Pancreas (tissue), 10 donors: ENCODE measurements around the gene FADD. TPM values are rescaled to one million over a fixed set of nuclear protein-coding genes. Genes with fewer than 3 reads are reported as not detected.

Experiments
- ATAC-seq, 4 donors: fragments of 200-7000 bp; cut with Tn5 transposase; one replicate each; pipeline versions ENCODE4 v1.8.0 to v1.9.1; 2020; ENCODE audit warnings: mild to moderate bottlenecking in 4 of 4, moderate library complexity in 4 of 4
- DNase-seq, 6 donors: peaks; one replicate each; pipeline ENCODE4 v3.0.0-alpha.2; 2020
- FAIRE-seq: peaks from 2 replicates; lab custom pipeline; 2012; peaks lifted over from hg19 to GRCh38; lab: Jason Lieb, UNC
- H3K27ac ChIP-seq, 4 donors: fragments of 200-600 bp; sonication (generic); 1 replicate in 3 of 4; 2 replicates in 1 of 4; pipeline versions ENCODE4 v1.5.0 to v1.8.0; 2020
- H3K27me3 ChIP-seq, 4 donors: fragments of 200-600 bp; one replicate each; pipeline ENCODE4 v1.8.0; 2021
- H3K36me3 ChIP-seq, 3 donors: fragments of 200-600 bp; sonication (generic) in 1 of 3; one replicate each; pipeline versions ENCODE4 v1.5.0 to v1.8.0; 2020 to 2021
- H3K4me1 ChIP-seq, 3 donors: fragments of 200-600 bp; one replicate each; pipeline ENCODE4 v1.8.0; 2021
- H3K4me3 ChIP-seq, 4 donors: fragments of 200-600 bp; sonication (generic) in 2 of 4; one replicate each; pipeline versions ENCODE4 v1.5.0 to v1.8.0; 2020 to 2021
- H3K9me3 ChIP-seq, 4 donors: fragments of 200-600 bp; one replicate each; pipeline ENCODE4 v1.8.0; 2021
- CTCF ChIP-seq, 4 donors: fragments of 200-600 bp; sonication (generic) in 3 of 4; IDR thresholded peaks; one replicate each; pipeline versions ENCODE4 v1.5.0 to v1.8.0; 2021; ENCODE audit warnings: antibody characterized with exemption in 4 of 4
- WGBS, 2 donors: extraction: QIAGEN DNeasy Blood & Tissue Kit; methylation state at CpG; one replicate each; pipeline ENCODE4 v1.1.7; 2013; 5-methylcytosine and 5-hydroxymethylcytosine counted together
- intact Hi-C, 3 donors: fragments of 100-400 bp; cut with DNase I; formaldehyde crosslinking; loops; one replicate each; pipeline versions ENCODE4 v1.11.1 to v1.14.2; 2022
- polyA plus RNA-seq, 2 donors: library from polyadenylated mRNA; stranded (reverse); fragments of 200-250 nt; gene quantifications; one replicate each; pipeline ENCODE4 v1.2.3, GENCODE V29; 2013
- total RNA-seq, 6 donors: library from RNA; stranded (reverse); fragmentation: NEBNext Ultra II Directional in 4 of 6; extraction: Animal tissue kit (Norgen Biotek cat#: 25700) in 4 of 6; gene quantifications; one replicate each; pipeline versions ENCODE4 v1.2.1 to v1.2.4, GENCODE V29; 2021 to 2023
- donor health status: healthy with polysubstance abuse.
- donor health status: DM: no; HTN: no; CAD: no; lungs with moderate emphysema.
- donor health status: DM: no; HTN: no; CAD: no.
- donor health status: control.
- donor health status: control.
- donor health status: Bipolar disorder and iron deficiency.
- donor health status: DM: yes; HTN: yes; CAD: no.
- donor health status: DM: no; HTN: no; CAD: no.
- donor health status: DM: no; HTN: no; CAD: no.
- donor health status: DM: yes; HTN: yes; CAD: no.

FADD gene
- total and polyA plus RNA-seq, 8 donors: 5.1 to 11.6 (median 7.6) TPM

DNA sequence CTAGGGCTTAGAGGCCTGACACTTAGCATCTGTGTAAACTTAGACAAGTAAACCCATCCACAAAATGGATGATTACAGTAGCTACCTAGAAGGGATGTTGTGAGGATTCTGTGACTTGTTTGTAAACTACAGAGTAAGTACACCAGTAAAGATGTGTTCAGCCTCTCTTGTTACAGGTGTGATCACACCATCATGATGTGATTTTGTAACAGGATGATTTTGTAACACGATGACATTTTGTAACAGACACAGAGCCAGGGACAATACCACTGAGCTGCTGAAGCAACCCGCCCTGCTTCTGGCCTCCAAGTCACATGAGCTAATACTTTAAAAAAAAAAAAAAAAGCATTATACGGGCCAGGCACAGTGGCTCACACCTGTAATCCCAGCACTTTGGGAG lies 17.0 kb downstream of the FADD start:
- DNase-seq (no peak), FAIRE-seq (no peak), ATAC-seq (no peak)
- 70 to 75% methylated on average over 3 of the region's 3 CpGs for WGBS, 2 donors
- H3K36me3 ChIP-seq: no peaks in the 10 kb centered on the region
- no peaks in the 10 kb centered on the region for H3K27me3 ChIP-seq
- no peak overlapping the region for H3K4me3 ChIP-seq
- H3K4me1 ChIP-seq: no peaks in the 10 kb centered on the region
- H3K9me3 ChIP-seq: no peaks in the 10 kb centered on the region
- no peak for TF ChIP-seq CTCF (IDR thresholded peaks at IDR 0.05)
- intact Hi-C loops: no loop called here
- no peak overlapping the region for H3K27ac ChIP-seq

- no peak for TF ChIP-seq CTCF (IDR thresholded peaks at IDR 0.05)
- ATAC-seq (no peak), FAIRE-seq (no peak), DNase-seq (no peak)
- Histone ChIP-seq H3K9me3 (no peaks in the 10 kb centered on the region), H3K27ac (no peak overlapping the region), H3K27me3 (no peaks in the 10 kb centered on the region), H3K4me1 (no peaks in the 10 kb centered on the region), H3K36me3 (no peaks in the 10 kb centered on the region), H3K4me3 (no peak overlapping the region)
- intact Hi-C loops: no loop called here
- 73 to 95% methylated on average over 1 of the region's 1 CpG for WGBS, 2 donors
Measured at GRCh38 chr11:70220920-70221319, 17.8 kb downstream of the FADD start.

DNA sequence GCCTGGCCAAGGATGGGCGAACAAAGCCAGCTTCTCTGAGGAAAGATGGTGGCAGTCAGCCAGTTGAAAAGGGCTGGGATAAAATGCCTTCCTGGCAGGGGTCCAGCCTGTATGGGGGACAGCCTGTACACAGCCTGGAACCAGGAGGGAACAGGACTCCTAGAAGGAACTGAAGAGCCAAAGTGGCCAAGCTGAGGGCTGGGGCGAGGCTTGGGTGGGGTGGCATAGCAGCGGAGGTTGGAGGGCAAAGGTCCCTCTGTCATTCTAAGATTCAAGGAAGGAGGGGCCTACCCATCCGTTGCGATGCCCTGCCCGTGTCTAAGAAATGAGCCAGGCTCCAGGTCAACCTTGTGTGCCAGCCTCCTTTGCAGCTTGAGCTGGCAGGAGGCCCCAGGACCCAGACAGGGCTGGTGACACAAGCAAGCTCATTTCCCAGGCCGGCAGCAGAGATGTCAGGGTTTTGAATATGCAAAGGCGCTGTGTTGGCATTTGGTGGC lies 22.6 kb downstream of the FADD start:
- H3K27me3 ChIP-seq: no peaks in the 10 kb centered on the region
- no peak for FAIRE-seq
- 64% methylated on average over 8 of the region's 8 CpGs for WGBS, 2 donors
- peak in 2 of 4 donors; percentile 48 to 56 for ATAC-seq
- DNase-seq: no peak
- intact Hi-C loops: no loop called here
- H3K36me3 ChIP-seq: no peaks in the 10 kb centered on the region
- no peaks in the 10 kb centered on the region for H3K4me1 ChIP-seq
- no peak overlapping the region for H3K27ac ChIP-seq
- no peak overlapping the region for H3K4me3 ChIP-seq
- no peak for TF ChIP-seq CTCF (IDR thresholded peaks at IDR 0.05)
- H3K9me3 ChIP-seq: no peaks in the 10 kb centered on the region

DNA sequence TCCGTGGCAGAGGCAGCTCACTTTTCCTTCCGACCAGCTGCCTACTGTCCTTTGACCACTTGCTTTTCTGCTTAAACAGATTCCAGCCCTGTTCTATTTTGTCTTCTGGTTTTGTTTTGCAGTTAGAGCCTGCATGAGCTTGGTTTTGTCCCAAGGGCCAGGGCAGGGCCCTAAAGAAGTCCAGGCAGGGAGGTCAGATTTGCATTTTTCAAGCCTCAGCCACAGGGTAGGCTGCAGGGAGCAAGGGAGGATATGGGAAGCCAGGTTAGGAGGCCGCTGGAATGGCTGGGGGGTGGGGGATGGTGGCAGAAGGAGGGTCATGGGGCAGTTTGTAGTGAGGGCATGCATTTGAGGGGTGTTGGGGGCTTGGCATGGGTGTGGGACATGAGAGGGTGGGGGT lies 23.1 kb downstream of the FADD start:
- no peak for TF ChIP-seq CTCF (IDR thresholded peaks at IDR 0.05)
- DNase-seq (no peak), ATAC-seq (no peak), FAIRE-seq (no peak)
- Histone ChIP-seq H3K27me3 (no peaks in the 10 kb centered on the region), H3K4me3 (no peak overlapping the region), H3K27ac (no peak overlapping the region), H3K9me3 (no peaks in the 10 kb centered on the region), H3K4me1 (no peaks in the 10 kb centered on the region), H3K36me3 (no peaks in the 10 kb centered on the region)
- WGBS, 2 donors: 83 to 90% methylated on average over 3 of the region's 3 CpGs
- intact Hi-C loops: no loop called here

GRCh38 chr11:70226967-70227366 lies 23.9 kb downstream of the FADD start:
- Histone ChIP-seq H3K27ac (no peak overlapping the region), H3K4me1 (no peaks in the 10 kb centered on the region), H3K27me3 (no peaks in the 10 kb centered on the region), H3K4me3 (no peak overlapping the region), H3K36me3 (no peaks in the 10 kb centered on the region), H3K9me3 (no peaks in the 10 kb centered on the region)
- intact Hi-C loops: no loop called here
- ATAC-seq (no peak), DNase-seq (no peak), FAIRE-seq (no peak)
- WGBS, 2 donors: 44 to 48% methylated on average over 9 of the region's 9 CpGs
- TF ChIP-seq CTCF (IDR thresholded peaks at IDR 0.05): no peak
